Aorta (tissue), 5 donors: ENCODE results near the gene CIP2A. TPM values are rescaled to one million over a fixed set of nuclear protein-coding genes. Genes with fewer than 3 reads are reported as not detected.

Source experiments
- ATAC-seq: fragments of 200-7000 bp; cut with Tn5 transposase; one replicate; pipeline ENCODE4 v1.9.1; 2022; ENCODE audit warnings: moderate library complexity; ENCODE audit not compliant: low FRiP score
- DNase-seq, 2 donors: peaks; one replicate each; pipeline ENCODE4 v3.0.0-alpha.2; 2020
- H3K27ac ChIP-seq, 2 donors: one replicate each; pipeline ENCODE4 v1.5.1; 2013; ENCODE audit warnings: low read length in 2 of 2, mild to moderate bottlenecking in 2 of 2, moderate library complexity in 2 of 2, control low read depth in 1 of 2, inconsistent platforms in 1 of 2, low read depth in 1 of 2
- H3K27me3 ChIP-seq, 2 donors: one replicate each; pipeline ENCODE4 v1.6.1; 2013; ENCODE audit warnings: control low read depth in 1 of 2, low read length in 1 of 2, mild to moderate bottlenecking in 1 of 2, moderate library complexity in 1 of 2; ENCODE audit not compliant: insufficient read depth in 2 of 2, control insufficient read depth in 1 of 2
- H3K36me3 ChIP-seq, 2 donors: one replicate each; pipeline ENCODE4 v1.6.1; 2013; ENCODE audit warnings: control low read depth in 1 of 2, low read length in 1 of 2, mild to moderate bottlenecking in 1 of 2; ENCODE audit not compliant: insufficient read depth in 2 of 2, control insufficient read depth in 1 of 2
- H3K4me1 ChIP-seq, 2 donors: one replicate each; pipeline ENCODE4 v1.6.1; 2013; ENCODE audit warnings: low read length in 2 of 2, control low read depth in 1 of 2, mild to moderate bottlenecking in 1 of 2, moderate library complexity in 1 of 2; ENCODE audit not compliant: insufficient read depth in 2 of 2, control insufficient read depth in 1 of 2
- H3K4me3 ChIP-seq, 2 donors: one replicate each; pipeline ENCODE4 v1.5.1; 2013; ENCODE audit warnings: low read length in 2 of 2, control low read depth in 1 of 2, mild to moderate bottlenecking in 1 of 2
- H3K9me3 ChIP-seq: one replicate; pipeline ENCODE4 v1.6.1; 2013; ENCODE audit warnings: mild to moderate bottlenecking, low read length; ENCODE audit not compliant: control insufficient read depth
- WGBS, 2 donors: extraction: QIAGEN DNeasy Blood & Tissue Kit; methylation state at CpG; one replicate each; pipeline ENCODE4 v1.1.7; 2013; 5-methylcytosine and 5-hydroxymethylcytosine counted together
- intact Hi-C, 2 donors: fragments of 100-400 bp; cut with DNase I; formaldehyde crosslinking; loops; one replicate each; pipeline versions ENCODE4 v1.14.2 to v1.15.0; 2022
- polyA plus RNA-seq, 2 donors: library from polyadenylated mRNA; stranded (reverse); fragments of 200-250 nt; gene quantifications; one replicate each; pipeline ENCODE4 v1.2.3, GENCODE V29; 2013
- total RNA-seq, 2 donors: library from RNA; stranded (reverse); fragmentation: NEBNext Ultra II Directional; extraction: Animal tissue kit (Norgen Biotek cat#: 25700); gene quantifications; one replicate each; pipeline ENCODE4 v1.2.1, GENCODE V29; 2021
- donor health status: healthy with polysubstance abuse.
- donor health status: Bipolar disorder and iron deficiency.
- donor health status: DM: no; HTN: no; CAD: no.
- donor health status: DM: no; HTN: no; CAD: no.
- donor health status: DM: yes; HTN: yes; CAD: no.

Gene CIP2A
- total and polyA plus RNA-seq, 4 donors: 0.25 to 4.5 (median 1.9) TPM

- intact Hi-C loops: no loop called here
- H3K4me1 ChIP-seq: no peaks in the 10 kb centered on the region
Measured at GRCh38 chr3:108554229-108554628, 35.0 kb downstream of the CIP2A start.

DNA sequence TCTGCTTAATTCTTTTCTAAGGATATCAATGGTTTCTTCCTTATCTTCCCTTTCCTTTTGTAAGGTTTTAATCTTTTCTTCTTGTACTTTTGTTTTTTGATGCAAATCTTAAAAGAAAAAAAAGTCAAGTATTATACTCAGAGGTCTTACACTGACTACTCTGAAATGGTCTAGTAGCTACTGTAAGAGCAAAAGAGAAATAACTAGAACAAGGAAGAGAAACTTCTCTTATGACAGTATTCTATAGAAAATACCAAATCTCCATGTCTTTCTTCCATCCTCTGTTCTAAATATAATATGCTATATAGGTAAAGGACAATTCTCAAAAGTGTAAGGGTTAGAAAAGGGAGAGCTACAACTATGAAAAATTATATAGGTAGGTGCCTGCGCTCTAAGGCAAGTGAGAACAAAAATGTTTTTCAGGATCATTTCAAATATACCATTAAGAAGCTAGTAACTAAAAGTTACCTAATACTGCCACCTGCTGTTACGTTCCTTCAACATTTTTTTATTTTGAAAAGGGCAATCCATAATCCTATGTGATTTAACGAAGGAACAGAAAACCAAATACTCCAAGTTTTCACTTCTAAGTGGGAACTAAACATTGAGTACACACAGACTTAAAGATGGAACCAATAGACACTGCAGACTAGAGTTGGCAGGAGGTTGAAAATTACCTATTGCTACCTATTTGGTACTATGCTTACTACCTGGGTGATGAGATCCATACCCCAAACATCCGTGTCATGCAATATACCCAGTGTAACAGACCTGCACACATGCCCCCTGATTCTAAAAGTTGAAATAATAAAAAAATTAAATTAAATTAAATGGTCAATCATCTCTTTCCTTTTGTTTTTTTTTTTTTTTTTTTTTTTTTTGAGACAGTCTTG lies 36.7 kb downstream of the CIP2A start:
- Histone ChIP-seq H3K4me1 (no peaks in the 10 kb centered on the region), H3K27ac (no peak overlapping the region), H3K36me3 (no peaks in the 10 kb centered on the region), H3K27me3 (no peaks in the 10 kb centered on the region), H3K9me3 (no peaks in the 10 kb centered on the region), H3K4me3 (no peak overlapping the region)
- peak; percentile 76 for ATAC-seq
- DNase-seq: no peak
- intact Hi-C loops: loop anchor here (1.0 to 2.0 kb wide), 2 partner anchors 63 to 64 kb away; no protein-coding TSS in a partner anchor
- 38% methylated on average over 4 of the region's 4 CpGs for WGBS, 2 donors

More at GRCh38 chr3:108554229-108554628, 35.0 kb downstream of the CIP2A start:
- H3K27me3 ChIP-seq: no peaks in the 10 kb centered on the region
- no peak overlapping the region for H3K27ac ChIP-seq
- H3K4me3 ChIP-seq: no peak overlapping the region
- no peak for DNase-seq
- H3K36me3 ChIP-seq: no peaks in the 10 kb centered on the region
- ATAC-seq: no peak
- H3K9me3 ChIP-seq: no peaks in the 10 kb centered on the region

DNA sequence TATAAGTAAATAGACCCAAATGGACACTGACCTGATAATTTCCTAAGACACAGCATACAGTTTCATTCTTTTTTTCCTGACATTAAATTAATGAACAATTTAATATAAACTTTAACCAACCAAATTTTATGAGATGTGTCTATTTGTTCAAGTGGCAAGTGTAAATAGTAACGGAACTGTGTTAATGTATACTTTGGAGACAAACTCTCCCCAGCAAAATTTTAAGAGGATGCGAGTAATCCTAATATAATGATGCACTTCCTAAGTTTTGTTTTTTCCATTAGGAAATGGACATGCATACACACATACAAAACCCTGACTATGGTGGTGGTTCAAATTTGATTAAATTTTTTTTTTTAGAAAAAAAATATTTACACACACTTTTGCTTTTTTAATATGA lies 40.4 kb downstream of the CIP2A start:
- Histone ChIP-seq H3K27ac (no peak overlapping the region), H3K27me3 (no peaks in the 10 kb centered on the region), H3K4me3 (no peak overlapping the region), H3K36me3 (no peaks in the 10 kb centered on the region), H3K4me1 (no peaks in the 10 kb centered on the region), H3K9me3 (no peaks in the 10 kb centered on the region)
- ATAC-seq (no peak), DNase-seq (no peak)
- 93 to 99% methylated on average over 2 of the region's 2 CpGs for WGBS, 2 donors
- intact Hi-C loops: no loop called here

DNA sequence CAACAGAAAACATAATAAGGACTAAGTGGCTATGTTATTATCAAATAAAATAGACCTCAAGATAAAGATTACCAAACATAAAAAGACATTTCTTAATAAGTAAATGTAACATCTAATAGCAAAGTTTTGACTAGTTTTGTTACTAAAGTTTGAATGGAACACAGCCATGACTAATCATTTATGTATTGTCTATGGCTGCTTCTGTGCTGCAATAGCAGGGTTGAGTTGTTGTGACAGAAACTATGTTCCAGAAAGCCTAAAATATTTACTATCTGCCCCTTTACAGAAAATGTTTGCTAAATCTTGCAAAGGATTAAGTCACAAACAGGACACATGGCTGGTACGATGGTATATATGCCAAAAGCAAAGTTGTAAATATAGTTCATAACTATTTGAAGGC lies 40.9 kb downstream of the CIP2A start:
- Histone ChIP-seq H3K27ac (no peak overlapping the region), H3K4me1 (no peaks in the 10 kb centered on the region), H3K4me3 (no peak overlapping the region), H3K9me3 (no peaks in the 10 kb centered on the region), H3K27me3 (no peaks in the 10 kb centered on the region), H3K36me3 (no peaks in the 10 kb centered on the region)
- no peak for DNase-seq
- ATAC-seq: no peak
- WGBS, 2 donors: 77 to 93% methylated on average over 1 of the region's 1 CpG
- intact Hi-C loops: no loop called here

DNA sequence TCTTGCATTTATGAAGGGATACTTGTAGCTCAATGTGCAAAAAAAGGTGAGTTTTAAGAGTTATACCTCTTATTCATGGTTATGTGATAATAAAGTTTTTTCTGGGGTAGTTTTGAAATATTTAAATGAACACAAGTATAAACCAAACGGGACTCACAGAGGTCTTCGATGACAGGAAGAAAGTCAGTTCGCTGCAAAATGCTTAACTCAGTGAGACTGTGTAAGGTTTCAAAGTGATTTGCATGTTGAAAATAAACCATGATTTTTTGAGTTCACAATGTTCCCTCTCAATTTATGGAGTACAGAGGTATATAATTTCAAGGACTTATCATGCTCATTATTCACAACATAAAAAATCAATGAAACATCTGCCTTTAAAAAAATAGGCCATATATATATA lies 42.5 kb downstream of the CIP2A start:
- H3K9me3 ChIP-seq: no peaks in the 10 kb centered on the region
- no peak overlapping the region for H3K27ac ChIP-seq
- H3K36me3 ChIP-seq: no peaks in the 10 kb centered on the region
- H3K27me3 ChIP-seq: no peaks in the 10 kb centered on the region
- intact Hi-C loops: no loop called here
- no peak for DNase-seq
- no peak for ATAC-seq
- H3K4me1 ChIP-seq: no peaks in the 10 kb centered on the region
- H3K4me3 ChIP-seq: no peak overlapping the region
- WGBS, 2 donors: 80 to 85% methylated on average over 3 of the region's 3 CpGs

DNA sequence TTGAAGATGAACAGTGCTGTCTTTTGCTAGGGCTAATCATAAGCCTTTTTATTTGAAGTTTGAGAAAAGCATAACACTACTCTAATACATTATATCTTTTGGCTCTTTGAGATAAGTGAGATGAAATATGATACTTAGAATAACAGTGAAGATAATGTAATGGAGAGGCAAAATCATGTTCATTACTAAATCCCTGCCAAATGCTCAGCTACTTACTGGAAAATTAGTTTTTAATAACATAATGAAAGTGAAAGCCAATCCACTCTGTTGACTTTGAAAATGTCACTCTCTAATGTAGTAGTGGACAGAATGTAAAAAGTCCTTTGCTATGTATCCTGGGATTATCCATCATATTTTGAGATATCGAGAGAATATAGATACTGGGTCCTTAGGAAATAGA lies 43.0 kb downstream of the CIP2A start:
- Histone ChIP-seq H3K4me1 (no peaks in the 10 kb centered on the region), H3K36me3 (no peaks in the 10 kb centered on the region), H3K4me3 (no peak overlapping the region), H3K27me3 (no peaks in the 10 kb centered on the region), H3K27ac (no peak overlapping the region), H3K9me3 (no peaks in the 10 kb centered on the region)
- WGBS, 2 donors: 74 to 80% methylated on average over 1 of the region's 1 CpG
- ATAC-seq: no peak
- intact Hi-C loops: no loop called here
- DNase-seq: no peak

DNA sequence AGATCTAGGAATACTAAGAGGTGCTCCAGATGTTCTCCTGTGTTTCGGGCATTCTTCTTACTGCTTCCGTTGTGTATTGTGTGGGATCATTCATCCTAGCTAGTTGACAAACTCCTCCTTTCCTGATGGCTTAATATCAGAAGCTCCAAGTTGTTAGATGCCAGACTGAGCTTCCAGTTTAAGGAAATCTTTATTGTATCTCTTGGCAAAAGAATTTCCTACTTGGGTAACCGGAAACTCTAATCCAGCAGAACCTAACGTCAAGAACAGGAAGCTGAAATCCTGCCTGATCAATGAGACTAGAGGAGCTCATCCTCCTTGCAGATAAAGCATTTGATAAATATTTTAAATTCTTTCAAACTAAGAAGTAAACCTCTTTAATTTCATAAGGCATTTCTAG lies 51.2 kb downstream of the CIP2A start:
- no peak for DNase-seq
- no peaks in the 10 kb centered on the region for H3K36me3 ChIP-seq
- no peak overlapping the region for H3K27ac ChIP-seq
- ATAC-seq: no peak
- H3K9me3 ChIP-seq: no peaks in the 10 kb centered on the region
- intact Hi-C loops: no loop called here
- H3K27me3 ChIP-seq: no peaks in the 10 kb centered on the region
- no peaks in the 10 kb centered on the region for H3K4me1 ChIP-seq
- WGBS, 2 donors: 61 to 70% methylated on average over 4 of the region's 4 CpGs
- no peak overlapping the region for H3K4me3 ChIP-seq

- 28 to 36% methylated on average over 3 of the region's 3 CpGs for WGBS, 2 donors
- Histone ChIP-seq H3K4me1 (peaks cover 0 to 8% of the 10 kb centered on the region in 2 donors), H3K27me3 (no peaks in the 10 kb centered on the region), H3K27ac (peak overlapping the region in 1 of 2 donors; percentile 22), H3K9me3 (no peaks in the 10 kb centered on the region), H3K4me3 (no peak overlapping the region), H3K36me3 (no peaks in the 10 kb centered on the region)
- ATAC-seq (peak; percentile 47), DNase-seq (no peak)
- intact Hi-C loops: no loop called here
Measured at GRCh38 chr3:108528459-108529252, 60.6 kb downstream of the CIP2A start.
